ENCODE data around the gene TERT. TPM values are rescaled to one million over a fixed set of nuclear protein-coding genes. Genes with fewer than 3 reads are reported as not detected.

The TERT gene
- total RNA-seq, 2 experiments from 2014 or later: 0.55 to 0.84 TPM

DNA sequence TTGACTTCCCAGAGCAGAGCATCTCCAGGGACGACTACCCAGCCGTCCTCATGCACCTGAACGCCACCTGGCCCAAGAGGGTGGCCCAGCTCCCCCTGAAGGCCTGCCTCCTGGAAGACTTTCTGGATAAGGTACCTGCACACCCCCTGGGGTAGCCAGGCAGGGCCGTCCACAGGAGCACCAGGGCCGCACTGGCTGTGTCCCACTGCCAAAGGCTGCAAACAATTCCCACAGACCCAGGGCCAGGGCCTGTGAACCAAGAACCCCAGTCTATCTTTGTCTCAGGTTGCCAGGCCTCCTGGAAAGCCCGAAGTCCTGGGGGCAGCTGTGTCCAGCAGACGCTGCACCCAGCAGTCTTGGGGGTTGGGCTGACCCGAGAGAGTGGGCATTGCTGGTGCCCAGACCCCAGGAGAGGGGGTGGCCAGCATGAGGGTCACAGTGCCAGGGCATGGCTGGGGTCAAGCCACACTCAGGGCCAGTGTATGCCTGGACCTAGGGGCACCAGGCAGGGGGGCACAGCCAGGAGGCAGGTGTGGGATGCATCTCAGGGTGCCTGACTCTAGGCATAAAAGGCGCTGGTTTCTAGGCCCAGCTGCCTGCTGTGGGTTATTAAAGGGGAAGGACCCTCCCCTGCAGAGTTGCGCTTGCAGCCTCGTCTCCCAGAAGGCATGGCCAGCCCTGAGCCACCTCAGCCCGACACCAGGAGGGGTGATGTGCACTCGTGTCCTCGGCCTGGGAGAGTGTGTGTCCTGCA, 52.0 kb downstream of the TERT start:
- no peaks in the 10 kb centered on the region for H3K36me3 ChIP-seq (ENCODE audit: insufficient read depth, low read length)
- Mint-ChIP-seq H3K4me1 (ENCODE audit: low read depth) (no peaks in the 10 kb centered on the region), H3K9me3 (no peaks in the 10 kb centered on the region), H3K27ac (no peak overlapping the region), H3K36me3 (ENCODE audit: low read depth) (no peaks in the 10 kb centered on the region), H3K4me3 (no peak overlapping the region), H3K27me3 (peaks cover 9% of the 10 kb centered on the region)
- no peaks in the 10 kb centered on the region for H3K4me1 ChIP-seq (ENCODE audit: insufficient read depth, low read length)
- ChIA-PET POLR2A (no interaction called here), CTCF (no interaction called here)
- TF ChIP-seq, protein P1, sequence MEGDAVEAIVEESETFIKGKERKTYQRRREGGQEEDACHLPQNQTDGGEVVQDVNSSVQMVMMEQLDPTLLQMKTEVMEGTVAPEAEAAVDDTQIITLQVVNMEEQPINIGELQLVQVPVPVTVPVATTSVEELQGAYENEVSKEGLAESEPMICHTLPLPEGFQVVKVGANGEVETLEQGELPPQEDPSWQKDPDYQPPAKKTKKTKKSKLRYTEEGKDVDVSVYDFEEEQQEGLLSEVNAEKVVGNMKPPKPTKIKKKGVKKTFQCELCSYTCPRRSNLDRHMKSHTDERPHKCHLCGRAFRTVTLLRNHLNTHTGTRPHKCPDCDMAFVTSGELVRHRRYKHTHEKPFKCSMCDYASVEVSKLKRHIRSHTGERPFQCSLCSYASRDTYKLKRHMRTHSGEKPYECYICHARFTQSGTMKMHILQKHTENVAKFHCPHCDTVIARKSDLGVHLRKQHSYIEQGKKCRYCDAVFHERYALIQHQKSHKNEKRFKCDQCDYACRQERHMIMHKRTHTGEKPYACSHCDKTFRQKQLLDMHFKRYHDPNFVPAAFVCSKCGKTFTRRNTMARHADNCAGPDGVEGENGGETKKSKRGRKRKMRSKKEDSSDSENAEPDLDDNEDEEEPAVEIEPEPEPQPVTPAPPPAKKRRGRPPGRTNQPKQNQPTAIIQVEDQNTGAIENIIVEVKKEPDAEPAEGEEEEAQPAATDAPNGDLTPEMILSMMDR (IDR thresholded peaks at IDR 0.05): no peak
- intact Hi-C loops (cut with DNase I, micrococcal nuclease): no loop called here
- peaks cover 15 to 20% of the 10 kb centered on the region in 2 experiments for H3K27me3 ChIP-seq (ENCODE audit: control insufficient read depth in 1 of 2, insufficient read depth in 2 of 2, low read length in 2 of 2)
- ATAC-seq (ENCODE audit: poor library complexity) (no peak), DNase-seq (no peak)
- H3K9me3 ChIP-seq (ENCODE audit: control insufficient read depth in 1 of 2, insufficient read depth in 1 of 2, low read length in 2 of 2): peaks cover 0 to 22% of the 10 kb centered on the region in 2 experiments
- H3K27ac ChIP-seq (ENCODE audit: low read depth in 1 of 2, low read length in 2 of 2): no peak overlapping the region
- no peak overlapping the region for H3K4me3 ChIP-seq (ENCODE audit: low read length)

DNA sequence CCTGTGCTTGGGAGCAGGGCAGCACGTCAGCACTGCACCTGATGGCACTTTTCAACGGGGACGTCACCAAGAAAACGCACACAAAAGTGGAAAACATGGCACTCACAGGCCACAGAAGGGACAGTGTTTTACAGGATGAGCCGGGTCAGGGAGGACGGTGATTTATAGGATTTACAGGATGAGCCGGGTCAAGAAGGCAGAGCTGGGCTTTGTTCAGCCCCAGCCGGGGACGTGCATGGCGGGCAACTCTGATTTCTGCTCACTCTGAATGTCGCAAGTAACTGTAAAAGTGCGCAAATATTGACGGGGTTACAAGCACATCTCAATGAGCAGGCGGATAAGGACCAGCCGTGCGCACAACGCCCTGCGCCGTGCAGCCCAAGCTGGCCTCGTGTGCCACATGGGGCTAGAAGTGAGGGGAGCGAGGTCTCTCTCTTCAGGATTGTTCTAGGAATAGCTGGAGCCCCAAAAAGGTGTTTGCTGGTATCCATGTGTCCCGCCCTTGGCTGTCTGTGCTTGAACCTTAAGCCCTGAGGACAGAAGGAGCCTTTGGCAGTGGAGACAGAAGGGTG, 53.3 kb downstream of the TERT start:
- no peak overlapping the region for H3K4me3 Mint-ChIP-seq
- TF ChIP-seq, protein P1 (IDR thresholded peaks at IDR 0.05): no peak
- Histone ChIP-seq H3K4me1 (ENCODE audit: insufficient read depth, low read length) (no peaks in the 10 kb centered on the region), H3K36me3 (ENCODE audit: insufficient read depth, low read length) (no peaks in the 10 kb centered on the region), H3K27me3 (ENCODE audit: control insufficient read depth in 1 of 2, insufficient read depth in 2 of 2, low read length in 2 of 2) (peaks cover 11 to 13% of the 10 kb centered on the region in 2 experiments), H3K27ac (ENCODE audit: low read depth in 1 of 2, low read length in 2 of 2) (no peak overlapping the region), H3K9me3 (ENCODE audit: control insufficient read depth in 1 of 2, insufficient read depth in 1 of 2, low read length in 2 of 2) (peaks cover under 1 to 25% of the 10 kb centered on the region in 2 experiments), H3K4me3 (ENCODE audit: low read length) (no peak overlapping the region)
- H3K36me3 Mint-ChIP-seq (ENCODE audit: low read depth): no peaks in the 10 kb centered on the region
- no peak overlapping the region for H3K27ac Mint-ChIP-seq
- no peaks in the 10 kb centered on the region for H3K4me1 Mint-ChIP-seq (ENCODE audit: low read depth)
- ChIA-PET CTCF (no interaction called here), POLR2A (no interaction called here)
- no peak for DNase-seq
- H3K9me3 Mint-ChIP-seq: peaks cover 2% of the 10 kb centered on the region
- intact Hi-C loops (cut with DNase I, micrococcal nuclease): no loop called here
- ATAC-seq (ENCODE audit: poor library complexity): no peak
- H3K27me3 Mint-ChIP-seq: peaks cover 5% of the 10 kb centered on the region

DNA sequence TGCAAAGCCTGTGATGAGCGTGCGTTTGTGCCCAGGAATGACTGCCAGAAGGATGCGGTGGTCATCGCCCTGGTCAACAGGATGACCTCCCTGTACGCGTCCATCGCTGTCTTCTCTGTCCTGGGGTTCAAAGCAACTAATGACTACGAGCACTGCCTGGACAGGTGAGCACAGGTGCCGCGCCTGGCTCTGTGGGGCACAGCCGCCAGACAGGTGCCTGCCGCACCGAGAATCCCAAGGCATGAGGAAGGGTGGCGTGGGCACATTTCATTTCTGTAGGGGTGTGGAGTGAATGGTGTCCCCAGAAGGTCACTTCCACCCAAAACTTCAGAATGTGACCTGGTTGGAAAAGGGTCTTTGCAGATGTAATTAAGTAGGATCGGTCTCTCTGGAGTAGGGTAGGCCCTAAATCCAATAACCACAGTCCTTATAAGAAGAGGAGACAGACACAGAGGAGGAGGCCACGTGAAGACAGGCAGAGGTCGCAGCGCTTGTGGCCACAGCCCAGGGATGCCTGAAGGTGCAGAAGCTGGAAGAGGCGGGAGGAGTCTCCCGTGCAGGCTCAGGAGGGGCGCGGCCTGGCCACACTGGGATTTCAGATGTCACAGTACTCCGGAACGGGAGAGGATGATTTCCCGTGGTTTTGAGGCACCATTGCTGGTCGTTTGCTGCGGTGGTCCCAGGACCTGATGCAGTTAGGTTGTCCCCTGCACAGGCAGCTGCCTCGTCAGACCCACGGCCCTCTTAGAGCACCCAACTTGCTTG, 54.2 kb downstream of the TERT start:
- peaks cover 5% of the 10 kb centered on the region for H3K27me3 Mint-ChIP-seq
- no peak overlapping the region for H3K4me3 Mint-ChIP-seq
- Histone ChIP-seq H3K4me3 (ENCODE audit: low read length) (no peak overlapping the region), H3K4me1 (ENCODE audit: insufficient read depth, low read length) (no peaks in the 10 kb centered on the region), H3K27me3 (ENCODE audit: control insufficient read depth in 1 of 2, insufficient read depth in 2 of 2, low read length in 2 of 2) (peaks cover 6 to 7% of the 10 kb centered on the region in 2 experiments), H3K9me3 (ENCODE audit: control insufficient read depth in 1 of 2, insufficient read depth in 1 of 2, low read length in 2 of 2) (peaks cover 10 to 21% of the 10 kb centered on the region in 2 experiments), H3K27ac (ENCODE audit: low read depth in 1 of 2, low read length in 2 of 2) (no peak overlapping the region), H3K36me3 (ENCODE audit: insufficient read depth, low read length) (no peaks in the 10 kb centered on the region)
- peaks cover 7% of the 10 kb centered on the region for H3K9me3 Mint-ChIP-seq
- CTCF ChIA-PET: no interaction called here
- H3K4me1 Mint-ChIP-seq (ENCODE audit: low read depth): no peaks in the 10 kb centered on the region
- no peaks in the 10 kb centered on the region for H3K36me3 Mint-ChIP-seq (ENCODE audit: low read depth)
- POLR2A ChIA-PET: no interaction called here
- TF ChIP-seq, protein P1 (IDR thresholded peaks at IDR 0.05): no peak
- ATAC-seq (ENCODE audit: poor library complexity): no peak
- intact Hi-C loops (cut with DNase I, micrococcal nuclease): no loop called here
- no peak for DNase-seq
- no peak overlapping the region for H3K27ac Mint-ChIP-seq

Data from CD4-positive, alpha-beta T cell (primary cell).